Mesothelial cell of epicardium (in vitro differentiated cells): ENCODE measurements around the gene HAND1. TPM values are rescaled to one million over a fixed set of nuclear protein-coding genes. Genes with fewer than 3 reads are reported as not detected.

ENCODE experiments used
- DNase-seq, 2 experiments: peaks; one replicate each; pipeline ENCODE4 v3.0.0; 2021; ENCODE audit warnings: low spot score in 2 of 2; ENCODE audit not compliant: unreplicated experiment in 2 of 2
- H3K27ac Mint-ChIP-seq: 2 replicates; pipeline ENCODE4 v1.8.0; 2021; ENCODE audit warnings: mixed read lengths
- H3K27me3 Mint-ChIP-seq: 2 replicates; pipeline ENCODE4 v1.8.0; 2021; ENCODE audit warnings: low read depth, mixed read lengths
- H3K36me3 Mint-ChIP-seq: 2 replicates; pipeline ENCODE4 v1.8.0; 2021; ENCODE audit warnings: mixed read lengths
- H3K4me1 Mint-ChIP-seq: 2 replicates; pipeline ENCODE4 v1.8.0; 2021; ENCODE audit warnings: mixed read lengths
- H3K4me3 Mint-ChIP-seq: 2 replicates; pipeline ENCODE4 v1.8.0; 2021; ENCODE audit warnings: mild to moderate bottlenecking, moderate library complexity, mixed read lengths
- H3K9me3 Mint-ChIP-seq: 2 replicates; pipeline ENCODE4 v1.8.0; 2021; ENCODE audit warnings: mixed read lengths
- total RNA-seq: library from RNA; stranded (reverse); gene quantifications from 3 replicates; pipeline ENCODE4 v1.2.1, GENCODE V29; 2021
- TF ChIP-seq, protein P1 (sequence below): fragments of 200-600 bp; sonication (generic); IDR thresholded peaks from one replicate; pipeline ENCODE4 v1.5.0; 2021; ENCODE audit warnings: antibody characterized with exemption; ENCODE audit not compliant: unreplicated experiment

The HAND1 gene
- total RNA-seq, 1 donor from 2014 or later: 16.9 TPM

DNA sequence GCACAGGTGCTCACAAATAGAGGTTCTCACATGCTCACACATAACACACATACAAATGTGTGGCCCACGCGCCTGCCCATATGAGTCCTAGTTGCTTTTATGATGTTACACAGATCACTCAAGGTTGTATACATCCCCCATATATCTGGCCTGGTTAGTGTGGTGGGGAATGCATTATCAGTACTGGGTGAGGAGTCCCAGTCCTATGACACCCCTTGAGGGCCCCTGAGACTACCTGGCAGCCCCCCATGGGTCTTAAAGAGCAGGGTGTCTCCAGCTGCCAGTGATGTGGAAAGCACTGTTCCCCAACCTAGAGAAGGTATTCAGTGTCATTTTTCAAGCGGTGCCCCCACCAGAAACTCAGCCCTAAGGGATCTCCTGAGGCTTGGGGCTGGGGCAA is 2.8 kb upstream of the HAND1 start:
- no peak for DNase-seq
- Mint-ChIP-seq H3K9me3 (no peaks in the 10 kb centered on the region), H3K36me3 (no peaks in the 10 kb centered on the region), H3K27ac (peak overlapping the region; percentile 90), H3K4me3 (no peak overlapping the region), H3K27me3 (peaks cover 80% of the 10 kb centered on the region), H3K4me1 (peaks cover 79% of the 10 kb centered on the region)
- TF ChIP-seq, protein P1, sequence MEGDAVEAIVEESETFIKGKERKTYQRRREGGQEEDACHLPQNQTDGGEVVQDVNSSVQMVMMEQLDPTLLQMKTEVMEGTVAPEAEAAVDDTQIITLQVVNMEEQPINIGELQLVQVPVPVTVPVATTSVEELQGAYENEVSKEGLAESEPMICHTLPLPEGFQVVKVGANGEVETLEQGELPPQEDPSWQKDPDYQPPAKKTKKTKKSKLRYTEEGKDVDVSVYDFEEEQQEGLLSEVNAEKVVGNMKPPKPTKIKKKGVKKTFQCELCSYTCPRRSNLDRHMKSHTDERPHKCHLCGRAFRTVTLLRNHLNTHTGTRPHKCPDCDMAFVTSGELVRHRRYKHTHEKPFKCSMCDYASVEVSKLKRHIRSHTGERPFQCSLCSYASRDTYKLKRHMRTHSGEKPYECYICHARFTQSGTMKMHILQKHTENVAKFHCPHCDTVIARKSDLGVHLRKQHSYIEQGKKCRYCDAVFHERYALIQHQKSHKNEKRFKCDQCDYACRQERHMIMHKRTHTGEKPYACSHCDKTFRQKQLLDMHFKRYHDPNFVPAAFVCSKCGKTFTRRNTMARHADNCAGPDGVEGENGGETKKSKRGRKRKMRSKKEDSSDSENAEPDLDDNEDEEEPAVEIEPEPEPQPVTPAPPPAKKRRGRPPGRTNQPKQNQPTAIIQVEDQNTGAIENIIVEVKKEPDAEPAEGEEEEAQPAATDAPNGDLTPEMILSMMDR: no peak

DNA sequence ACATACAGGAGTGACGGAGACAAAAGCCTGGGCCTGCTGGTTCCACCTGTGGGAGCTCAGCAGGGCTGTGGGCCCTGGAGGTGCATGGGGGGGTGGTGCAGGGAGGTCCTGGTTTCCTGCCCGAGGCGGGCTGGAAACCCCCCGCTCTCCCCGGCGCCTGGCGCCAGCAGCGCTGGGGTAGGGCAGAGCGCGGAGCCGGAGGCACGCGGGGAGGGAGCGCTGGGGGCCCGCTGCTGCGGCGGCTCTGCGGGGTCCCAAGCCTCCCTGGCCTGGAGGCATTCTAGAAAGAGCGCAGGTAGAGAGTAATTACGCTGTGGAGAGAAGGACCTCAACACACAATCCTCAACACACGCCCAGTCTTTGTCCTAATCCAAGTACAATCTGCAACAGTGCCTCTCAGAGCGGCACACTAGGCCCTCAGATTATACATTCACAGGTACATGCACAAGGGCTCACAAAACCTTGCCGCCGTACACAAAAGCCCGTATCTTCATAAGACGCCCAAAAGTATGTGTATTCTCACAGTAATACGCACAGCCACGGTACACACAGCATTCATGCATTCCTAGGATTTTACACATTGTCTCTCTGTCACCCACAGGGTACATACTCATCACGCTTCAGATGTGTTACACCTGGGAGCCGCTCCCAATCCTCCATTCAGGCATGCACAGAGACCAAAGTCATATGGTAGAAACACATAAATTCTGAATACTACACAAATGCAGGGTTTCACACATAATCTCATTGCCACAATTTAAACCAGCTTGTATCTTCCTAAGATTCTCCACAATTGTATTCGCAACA is 2.1 kb upstream of the HAND1 start:
- Mint-ChIP-seq H3K36me3 (no peaks in the 10 kb centered on the region), H3K27me3 (peaks cover 79% of the 10 kb centered on the region), H3K4me1 (peaks cover 78% of the 10 kb centered on the region), H3K4me3 (peak overlapping the region; percentile 61), H3K27ac (peak overlapping the region; percentile 94), H3K9me3 (no peaks in the 10 kb centered on the region)
- TF ChIP-seq, protein P1: no peak
- DNase-seq: peak in 1 of 2 experiments; percentile 72

DNA sequence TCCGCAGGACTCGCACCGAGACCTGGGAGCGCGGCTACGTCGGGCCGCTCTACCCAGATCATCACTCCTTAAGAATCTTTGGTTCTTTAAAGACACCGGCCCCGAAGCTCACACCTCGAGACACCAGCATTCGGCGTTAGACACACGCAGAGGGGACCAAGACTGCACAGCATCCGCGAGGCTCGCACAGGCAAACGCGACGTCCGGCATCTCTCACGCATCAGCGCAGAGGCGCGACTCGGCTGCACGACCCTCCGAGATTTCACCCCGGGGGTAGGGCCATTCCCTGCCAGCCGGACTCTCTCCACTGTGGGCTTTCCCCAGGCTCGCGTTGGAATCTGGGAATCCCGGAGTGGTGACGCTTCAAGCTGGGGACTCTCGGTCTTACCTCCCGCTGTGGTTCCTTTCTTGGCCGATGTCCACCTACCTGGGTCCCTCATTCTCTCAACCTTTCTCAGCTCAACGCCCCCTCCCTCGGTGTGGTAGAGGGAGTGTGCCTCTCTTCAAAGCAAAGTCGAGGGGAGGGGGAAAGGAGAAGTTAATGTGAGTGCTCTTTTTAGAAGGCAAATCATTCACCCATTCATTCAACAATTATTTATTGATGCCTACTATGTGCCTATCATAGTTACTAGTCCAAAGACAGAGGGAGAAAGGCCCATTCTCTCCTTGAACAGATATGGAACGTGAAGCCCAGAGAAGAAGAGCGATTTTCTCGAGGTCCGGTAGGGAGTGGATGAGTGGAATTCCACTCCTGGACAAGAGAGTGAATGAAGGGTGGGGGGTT is 1.3 kb upstream of the HAND1 start:
- Mint-ChIP-seq H3K4me1 (peaks cover 78% of the 10 kb centered on the region), H3K4me3 (peak overlapping the region; percentile 61), H3K27me3 (peaks cover 79% of the 10 kb centered on the region), H3K36me3 (peaks cover 3% of the 10 kb centered on the region), H3K9me3 (no peaks in the 10 kb centered on the region), H3K27ac (peak overlapping the region; percentile 94)
- TF ChIP-seq, protein P1: no peak
- DNase-seq: peak in 1 of 2 experiments; percentile 59

DNA sequence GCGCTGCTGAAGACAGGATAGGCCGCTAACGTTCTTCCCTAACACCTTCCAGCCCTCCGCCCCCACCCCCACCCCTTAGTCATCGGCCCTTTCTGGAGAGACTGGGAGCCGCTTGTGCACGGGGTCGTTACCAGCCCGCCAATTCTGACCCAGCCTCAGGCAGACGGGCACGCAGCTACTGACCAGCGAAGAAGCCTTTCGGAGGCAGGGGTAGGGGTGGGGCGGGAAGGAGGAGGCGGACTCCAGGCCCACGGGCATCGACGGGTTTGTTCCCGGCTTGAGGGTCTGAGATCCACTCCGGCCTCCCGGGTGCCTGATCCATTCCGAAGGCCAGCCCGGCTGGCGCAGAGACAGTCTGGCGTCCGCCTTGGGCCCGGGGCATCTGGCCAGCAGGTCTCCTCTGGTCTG is 729 bp upstream of the HAND1 start:
- no peak for DNase-seq
- TF ChIP-seq, protein P1: no peak
- no peaks in the 10 kb centered on the region for H3K9me3 Mint-ChIP-seq
- H3K27me3 Mint-ChIP-seq: peaks cover 79% of the 10 kb centered on the region
- peak overlapping the region; percentile 94 for H3K27ac Mint-ChIP-seq
- peak overlapping the region; percentile 81 for H3K4me3 Mint-ChIP-seq
- H3K4me1 Mint-ChIP-seq: peaks cover 78% of the 10 kb centered on the region
- H3K36me3 Mint-ChIP-seq: peaks cover 3% of the 10 kb centered on the region

DNA sequence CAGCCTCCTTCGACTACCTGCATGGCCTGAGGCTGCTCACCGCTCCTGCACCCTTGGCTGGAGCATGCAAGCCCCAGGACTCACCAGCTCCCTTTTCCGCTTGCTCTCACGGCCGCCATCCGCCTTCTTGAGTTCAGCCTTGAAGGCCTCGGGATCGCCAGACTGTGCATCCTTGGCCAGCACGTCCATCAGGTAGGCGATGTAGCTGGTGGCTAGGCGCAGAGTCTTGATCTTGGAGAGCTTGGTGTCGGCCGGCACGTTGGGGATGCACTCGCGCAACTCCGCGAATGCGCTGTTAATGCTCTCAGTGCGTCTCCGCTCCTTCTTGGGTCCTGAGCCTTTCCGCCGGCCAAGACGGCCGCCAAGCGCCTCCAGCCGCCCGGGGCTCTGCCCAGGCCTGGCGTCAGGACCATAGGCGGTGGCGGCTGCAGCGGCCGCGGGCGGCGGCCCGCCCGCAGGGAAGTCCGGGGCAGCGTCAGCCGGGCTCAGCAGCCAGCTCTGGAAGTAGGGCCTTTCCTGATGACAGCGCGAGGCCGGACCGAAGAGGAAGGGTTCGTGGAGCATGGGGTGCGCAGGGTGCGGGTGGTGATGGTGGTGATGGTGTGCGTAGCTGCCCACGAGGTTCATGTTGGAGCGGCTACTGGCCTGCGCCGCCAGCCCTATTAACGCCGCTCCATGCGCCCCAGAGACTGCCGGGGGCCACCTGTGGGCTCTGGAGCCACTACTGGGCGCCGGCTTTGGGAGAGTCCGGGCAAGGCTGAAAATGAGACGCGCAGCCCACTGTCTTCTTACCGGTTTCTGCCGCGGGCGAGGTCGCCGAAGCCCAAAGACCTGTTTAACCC is 424 bp downstream of the HAND1 start:
- TF ChIP-seq, protein P1: no peak
- peak overlapping the region; percentile 81 for H3K4me3 Mint-ChIP-seq
- no peaks in the 10 kb centered on the region for H3K9me3 Mint-ChIP-seq
- H3K27ac Mint-ChIP-seq: peak overlapping the region; percentile 77
- DNase-seq: peak in 1 of 2 experiments; percentile 57
- H3K36me3 Mint-ChIP-seq: peaks cover 3% of the 10 kb centered on the region
- H3K4me1 Mint-ChIP-seq: peaks cover 77% of the 10 kb centered on the region
- H3K27me3 Mint-ChIP-seq: peaks cover 81% of the 10 kb centered on the region
